ENCODE data around the gene SCN3A.

The SCN3A gene

DNA sequence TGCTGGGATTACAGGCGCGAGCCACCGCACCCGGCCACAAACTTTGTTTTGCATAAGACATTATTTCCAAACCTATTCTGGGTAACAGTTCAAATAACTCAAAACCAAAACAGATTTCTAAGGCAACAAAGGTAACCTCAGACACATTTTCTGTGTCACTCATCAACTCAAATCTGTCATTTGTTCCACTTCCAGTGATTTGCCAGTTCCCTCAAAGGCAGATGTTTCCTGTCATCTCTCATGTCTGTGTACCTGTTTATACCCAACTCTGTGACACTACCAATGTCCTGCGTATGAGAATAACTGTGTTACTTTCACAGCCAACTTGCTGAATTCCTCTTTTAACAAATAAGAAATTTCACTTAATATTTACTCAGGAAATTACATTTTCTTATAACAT is 54.4 kb downstream of the SCN3A start:
- no peak for TF ChIP-seq CTCF (IDR thresholded peaks at IDR 0.05; ENCODE audit: insufficient read depth, low read depth, low read length, missing control alignments)

DNA sequence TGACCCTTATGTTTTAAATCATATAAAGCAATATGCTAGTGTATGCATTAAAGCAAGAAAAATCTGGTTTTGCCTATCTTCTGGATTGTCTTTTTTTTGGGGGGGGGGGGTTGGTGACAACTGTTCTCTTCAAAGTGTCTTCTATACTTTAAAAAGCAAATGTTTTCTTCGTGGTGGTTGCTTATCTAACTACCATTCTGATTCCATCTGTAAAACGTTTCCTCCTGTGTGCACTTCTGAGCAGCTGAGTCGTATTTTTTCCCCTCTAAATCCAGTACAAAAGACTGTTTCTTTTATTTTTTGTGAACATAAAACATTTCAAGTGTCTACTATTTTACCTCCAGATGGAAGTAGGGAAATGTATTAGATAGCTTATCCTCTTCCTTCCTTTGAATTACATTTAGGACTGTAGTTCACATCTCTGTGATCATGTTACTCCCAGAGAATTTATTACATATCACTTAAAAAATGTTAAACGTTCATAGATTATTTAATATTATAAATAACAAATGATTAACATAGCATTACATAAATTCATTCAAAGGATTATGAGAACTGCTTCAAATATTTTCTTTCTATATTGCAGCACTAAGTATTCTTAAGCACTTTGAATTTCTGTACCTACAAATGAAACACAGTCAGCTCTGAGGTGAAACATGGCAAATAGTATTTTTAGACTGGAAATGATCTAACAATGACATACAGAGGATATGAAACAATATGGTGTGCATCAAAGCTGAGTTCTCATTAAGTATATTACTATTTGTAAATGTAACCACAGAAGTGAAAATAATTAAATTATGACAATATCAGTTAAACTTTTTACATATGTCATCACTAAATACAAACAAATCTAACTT is 56.4 kb downstream of the SCN3A start:
- peak; percentile 18 for DNase-seq (ENCODE audit: low read depth)
- no peak for TF ChIP-seq CTCF (IDR thresholded peaks at IDR 0.05; ENCODE audit: insufficient read depth, low read depth, low read length, missing control alignments)
- no peak overlapping the region for H3K4me3 ChIP-seq (ENCODE audit: low read depth, low read length)

More for the DNA sequence above, 54.4 kb downstream of the SCN3A start:
- no peak overlapping the region for H3K4me3 ChIP-seq (ENCODE audit: low read depth, low read length)
- peak; percentile 88 for DNase-seq (ENCODE audit: low read depth)

GRCh38 chr2:165144315-165144714 is 59.5 kb downstream of the SCN3A start:
- no peak for TF ChIP-seq CTCF (IDR thresholded peaks at IDR 0.05; ENCODE audit: insufficient read depth, low read depth, low read length, missing control alignments)
- peak; percentile 69 for DNase-seq (ENCODE audit: low read depth)
- no peak overlapping the region for H3K4me3 ChIP-seq (ENCODE audit: low read depth, low read length)

- peak; percentile 20 for DNase-seq (ENCODE audit: low read depth)
- H3K4me3 ChIP-seq (ENCODE audit: low read depth, low read length) = no peak overlapping the region
- peak; percentile 4 for TF ChIP-seq CTCF (IDR thresholded peaks at IDR 0.05; ENCODE audit: insufficient read depth, low read depth, low read length, missing control alignments)
Measured at GRCh38 chr2:165141601-165142354, 62.1 kb downstream of the SCN3A start.

DNA sequence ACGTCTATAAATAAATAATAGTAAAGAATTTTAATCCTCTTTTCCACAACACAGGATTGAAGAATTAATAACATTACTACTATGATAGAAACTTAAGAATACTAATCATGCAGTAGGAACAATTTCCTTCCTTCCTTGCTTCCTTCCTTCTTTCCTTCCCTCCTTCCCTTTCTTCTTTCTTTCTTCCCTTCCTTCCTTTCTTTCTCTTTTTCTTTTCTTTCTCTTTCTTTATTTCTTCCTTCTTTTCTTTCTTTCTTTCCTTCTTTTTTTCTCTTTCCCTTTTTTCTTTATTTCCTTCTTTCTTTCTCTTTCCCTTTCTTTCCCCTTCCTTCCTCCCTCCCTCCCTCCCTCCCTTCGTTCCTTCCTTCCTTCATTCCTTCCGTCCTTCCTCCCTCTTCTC is 77.6 kb downstream of the SCN3A start:
- H3K4me3 ChIP-seq (ENCODE audit: low read depth, low read length) = no peak overlapping the region
- TF ChIP-seq CTCF (IDR thresholded peaks at IDR 0.05; ENCODE audit: insufficient read depth, low read depth, low read length, missing control alignments) = no peak
- DNase-seq (ENCODE audit: low read depth) = no peak

DNA sequence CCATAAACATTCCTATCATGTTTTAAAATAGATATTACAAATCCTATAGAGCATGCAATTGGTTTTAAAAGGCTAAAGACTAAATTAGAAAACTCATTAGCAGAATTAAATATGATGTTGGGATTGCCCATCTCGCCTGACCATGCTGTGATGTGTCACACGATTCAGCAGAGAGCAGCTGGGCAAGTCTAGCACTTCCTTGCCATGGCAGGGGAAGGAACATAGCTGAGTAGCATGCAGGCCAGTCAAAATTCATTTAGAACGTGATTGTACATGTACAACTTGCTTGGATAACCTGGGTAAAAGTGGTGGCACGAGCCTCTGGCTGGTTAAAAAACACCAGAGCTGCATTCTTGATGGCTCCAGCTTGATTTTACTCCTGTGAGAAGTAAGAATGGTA is 81.3 kb downstream of the SCN3A start:
- no peak for DNase-seq (ENCODE audit: low read depth)
- no peak overlapping the region for H3K4me3 ChIP-seq (ENCODE audit: low read depth, low read length)
- TF ChIP-seq CTCF (IDR thresholded peaks at IDR 0.05; ENCODE audit: insufficient read depth, low read depth, low read length, missing control alignments) = no peak
